ENCODE measurements around the gene KIF4B. TPM values are rescaled to one million over a fixed set of nuclear protein-coding genes. Genes with fewer than 3 reads are reported as not detected.

KIF4B gene
- polyA plus RNA-seq, 4 donors = 0.03 TPM; not detected in 3

- no peak for FAIRE-seq
- H3K27ac ChIP-seq (ENCODE audit: low read depth in 1 of 3, low read length in 2 of 3) = no peak overlapping the region
Observed at GRCh38 chr5:155017610-155018009, 4.1 kb downstream of the KIF4B start.

GRCh38 chr5:155019601-155020226 lies 6.2 kb downstream of the KIF4B start:
- FAIRE-seq (no peak), DNase-seq (no peak)
- no peak overlapping the region for H3K27ac ChIP-seq (ENCODE audit: low read depth in 1 of 3, low read length in 2 of 3)
- no peak overlapping the region for H3K4me3 ChIP-seq (ENCODE audit: low read depth in 1 of 3, low read length in 3 of 3)
- no peaks in the 10 kb centered on the region for H3K4me1 ChIP-seq (ENCODE audit: control insufficient read depth in 3 of 3, insufficient read depth in 2 of 3, low read depth in 1 of 3, low read length in 2 of 3)
- H3K9me3 ChIP-seq (ENCODE audit: control insufficient read depth in 2 of 2, insufficient read depth in 1 of 2, low read depth in 1 of 2, low read length in 1 of 2) = no peaks in the 10 kb centered on the region
- no peaks in the 10 kb centered on the region for H3K27me3 ChIP-seq (ENCODE audit: control insufficient read depth in 3 of 3, insufficient read depth in 3 of 3, low read length in 3 of 3)
- 70 to 81% (median 80%) methylated on average over 10 to 17 of the region's 17 CpGs for WGBS, 3 donors
- no peaks in the 10 kb centered on the region for H3K36me3 ChIP-seq (ENCODE audit: control insufficient read depth in 3 of 3, insufficient read depth in 2 of 3, low read depth in 1 of 3, low read length in 3 of 3)

More at GRCh38 chr5:155017610-155018009, 4.1 kb downstream of the KIF4B start:
- no peaks in the 10 kb centered on the region for H3K36me3 ChIP-seq (ENCODE audit: control insufficient read depth in 3 of 3, insufficient read depth in 2 of 3, low read depth in 1 of 3, low read length in 3 of 3)
- 53 to 68% (median 63%) methylated on average over 2 of the region's 2 CpGs for WGBS, 3 donors
- H3K27me3 ChIP-seq (ENCODE audit: control insufficient read depth in 3 of 3, insufficient read depth in 3 of 3, low read length in 3 of 3) = no peaks in the 10 kb centered on the region
- H3K9me3 ChIP-seq (ENCODE audit: control insufficient read depth in 2 of 2, insufficient read depth in 1 of 2, low read depth in 1 of 2, low read length in 1 of 2) = peaks cover 0 to 4% of the 10 kb centered on the region in 2 donors
- H3K4me3 ChIP-seq (ENCODE audit: low read depth in 1 of 3, low read length in 3 of 3) = no peak overlapping the region
- no peak for DNase-seq
- no peaks in the 10 kb centered on the region for H3K4me1 ChIP-seq (ENCODE audit: control insufficient read depth in 3 of 3, insufficient read depth in 2 of 3, low read depth in 1 of 3, low read length in 2 of 3)

GRCh38 chr5:155021842-155022241 lies 8.3 kb downstream of the KIF4B start:
- WGBS, 3 donors = 55 to 62% (median 59%) methylated on average over 5 of the region's 5 CpGs
- no peak for DNase-seq

GRCh38 chr5:155023320-155023719 lies 9.8 kb downstream of the KIF4B start:
- FAIRE-seq = no peak
- 34 to 57% (median 50%) methylated on average over 3 of the region's 3 CpGs for WGBS, 3 donors
- H3K27ac ChIP-seq (ENCODE audit: low read depth in 1 of 3, low read length in 2 of 3) = no peak overlapping the region

More at GRCh38 chr5:155021842-155022241, 8.3 kb downstream of the KIF4B start:
- no peaks in the 10 kb centered on the region for H3K36me3 ChIP-seq (ENCODE audit: control insufficient read depth in 3 of 3, insufficient read depth in 2 of 3, low read depth in 1 of 3, low read length in 3 of 3)
- H3K9me3 ChIP-seq (ENCODE audit: control insufficient read depth in 2 of 2, insufficient read depth in 1 of 2, low read depth in 1 of 2, low read length in 1 of 2) = no peaks in the 10 kb centered on the region
- H3K4me1 ChIP-seq (ENCODE audit: control insufficient read depth in 3 of 3, insufficient read depth in 2 of 3, low read depth in 1 of 3, low read length in 2 of 3) = no peaks in the 10 kb centered on the region
- H3K27ac ChIP-seq (ENCODE audit: low read depth in 1 of 3, low read length in 2 of 3) = no peak overlapping the region
- H3K4me3 ChIP-seq (ENCODE audit: low read depth in 1 of 3, low read length in 3 of 3) = no peak overlapping the region
- H3K27me3 ChIP-seq (ENCODE audit: control insufficient read depth in 3 of 3, insufficient read depth in 3 of 3, low read length in 3 of 3) = peaks cover 0 to under 1% (median 0%) of the 10 kb centered on the region in 3 donors
- no peak for FAIRE-seq

GRCh38 chr5:155024015-155024414 lies 10.5 kb downstream of the KIF4B start:
- Histone ChIP-seq H3K4me1 (ENCODE audit: control insufficient read depth in 3 of 3, insufficient read depth in 2 of 3, low read depth in 1 of 3, low read length in 2 of 3) (no peaks in the 10 kb centered on the region), H3K4me3 (ENCODE audit: low read depth in 1 of 3, low read length in 3 of 3) (no peak overlapping the region), H3K36me3 (ENCODE audit: control insufficient read depth in 3 of 3, insufficient read depth in 2 of 3, low read depth in 1 of 3, low read length in 3 of 3) (no peaks in the 10 kb centered on the region), H3K27ac (ENCODE audit: low read depth in 1 of 3, low read length in 2 of 3) (no peak overlapping the region), H3K27me3 (ENCODE audit: control insufficient read depth in 3 of 3, insufficient read depth in 3 of 3, low read length in 3 of 3) (peaks cover 0 to 2% (median 0%) of the 10 kb centered on the region in 3 donors), H3K9me3 (ENCODE audit: control insufficient read depth in 2 of 2, insufficient read depth in 1 of 2, low read depth in 1 of 2, low read length in 1 of 2) (peaks cover 0 to 7% of the 10 kb centered on the region in 2 donors)
- DNase-seq (no peak), FAIRE-seq (no peak)
- WGBS, 3 donors = 71 to 85% (median 85%) methylated on average over 5 of the region's 5 CpGs

More at GRCh38 chr5:155023320-155023719, 9.8 kb downstream of the KIF4B start:
- DNase-seq = no peak
- peaks cover 0 to 7% of the 10 kb centered on the region in 2 donors for H3K9me3 ChIP-seq (ENCODE audit: control insufficient read depth in 2 of 2, insufficient read depth in 1 of 2, low read depth in 1 of 2, low read length in 1 of 2)
- no peaks in the 10 kb centered on the region for H3K4me1 ChIP-seq (ENCODE audit: control insufficient read depth in 3 of 3, insufficient read depth in 2 of 3, low read depth in 1 of 3, low read length in 2 of 3)
- no peak overlapping the region for H3K4me3 ChIP-seq (ENCODE audit: low read depth in 1 of 3, low read length in 3 of 3)
- H3K27me3 ChIP-seq (ENCODE audit: control insufficient read depth in 3 of 3, insufficient read depth in 3 of 3, low read length in 3 of 3) = peaks cover 0 to 2% (median 0%) of the 10 kb centered on the region in 3 donors
- no peaks in the 10 kb centered on the region for H3K36me3 ChIP-seq (ENCODE audit: control insufficient read depth in 3 of 3, insufficient read depth in 2 of 3, low read depth in 1 of 3, low read length in 3 of 3)

- FAIRE-seq = no peak
- 23 to 48% (median 30%) methylated on average over 2 of the region's 2 CpGs for WGBS, 3 donors
- DNase-seq = no peak
- Histone ChIP-seq H3K36me3 (ENCODE audit: control insufficient read depth in 3 of 3, insufficient read depth in 2 of 3, low read depth in 1 of 3, low read length in 3 of 3) (no peaks in the 10 kb centered on the region), H3K27me3 (ENCODE audit: control insufficient read depth in 3 of 3, insufficient read depth in 3 of 3, low read length in 3 of 3) (peaks cover 0 to 2% (median 0%) of the 10 kb centered on the region in 3 donors), H3K4me3 (ENCODE audit: low read depth in 1 of 3, low read length in 3 of 3) (no peak overlapping the region), H3K9me3 (ENCODE audit: control insufficient read depth in 2 of 2, insufficient read depth in 1 of 2, low read depth in 1 of 2, low read length in 1 of 2) (peaks cover 0 to 7% of the 10 kb centered on the region in 2 donors), H3K4me1 (ENCODE audit: control insufficient read depth in 3 of 3, insufficient read depth in 2 of 3, low read depth in 1 of 3, low read length in 2 of 3) (no peaks in the 10 kb centered on the region), H3K27ac (ENCODE audit: low read depth in 1 of 3, low read length in 2 of 3) (no peak overlapping the region)
Observed at GRCh38 chr5:155025895-155026294, 12.3 kb downstream of the KIF4B start.

- 17 to 37% (median 29%) methylated on average over 1 of the region's 1 CpG for WGBS, 3 donors
- Histone ChIP-seq H3K27ac (ENCODE audit: low read depth in 1 of 3, low read length in 2 of 3) (no peak overlapping the region), H3K4me1 (ENCODE audit: control insufficient read depth in 3 of 3, insufficient read depth in 2 of 3, low read depth in 1 of 3, low read length in 2 of 3) (no peaks in the 10 kb centered on the region), H3K36me3 (ENCODE audit: control insufficient read depth in 3 of 3, insufficient read depth in 2 of 3, low read depth in 1 of 3, low read length in 3 of 3) (no peaks in the 10 kb centered on the region), H3K4me3 (ENCODE audit: low read depth in 1 of 3, low read length in 3 of 3) (no peak overlapping the region), H3K27me3 (ENCODE audit: control insufficient read depth in 3 of 3, insufficient read depth in 3 of 3, low read length in 3 of 3) (peaks cover 0 to 2% (median 0%) of the 10 kb centered on the region in 3 donors), H3K9me3 (ENCODE audit: control insufficient read depth in 2 of 2, insufficient read depth in 1 of 2, low read depth in 1 of 2, low read length in 1 of 2) (peaks cover 0 to 7% of the 10 kb centered on the region in 2 donors)
- DNase-seq (no peak), FAIRE-seq (no peak)
Observed at GRCh38 chr5:155027993-155028629, 14.6 kb downstream of the KIF4B start.

GRCh38 chr5:155029240-155029639 lies 15.7 kb downstream of the KIF4B start:
- no peaks in the 10 kb centered on the region for H3K36me3 ChIP-seq (ENCODE audit: control insufficient read depth in 3 of 3, insufficient read depth in 2 of 3, low read depth in 1 of 3, low read length in 3 of 3)
- H3K4me1 ChIP-seq (ENCODE audit: control insufficient read depth in 3 of 3, insufficient read depth in 2 of 3, low read depth in 1 of 3, low read length in 2 of 3) = no peaks in the 10 kb centered on the region
- no peak overlapping the region for H3K4me3 ChIP-seq (ENCODE audit: low read depth in 1 of 3, low read length in 3 of 3)
- no peak for DNase-seq
- no peak for FAIRE-seq
- H3K27me3 ChIP-seq (ENCODE audit: control insufficient read depth in 3 of 3, insufficient read depth in 3 of 3, low read length in 3 of 3) = peaks cover 0 to 2% (median 0%) of the 10 kb centered on the region in 3 donors
- H3K27ac ChIP-seq (ENCODE audit: low read depth in 1 of 3, low read length in 2 of 3) = no peak overlapping the region
- peaks cover 0 to 7% of the 10 kb centered on the region in 2 donors for H3K9me3 ChIP-seq (ENCODE audit: control insufficient read depth in 2 of 2, insufficient read depth in 1 of 2, low read depth in 1 of 2, low read length in 1 of 2)
- 68 to 83% (median 81%) methylated on average over 1 of the region's 1 CpG for WGBS, 3 donors

All from small intestine (tissue), 7 donors.